ENCODE data around the gene DOCK1. TPM values are rescaled to one million over a fixed set of nuclear protein-coding genes. Genes with fewer than 3 reads are reported as not detected.

DOCK1 gene
- total and polyA plus RNA-seq, 7 experiments from 2014 or later: 0.11 to 1.2 (median 0.34) TPM; not detected in 2

DNA sequence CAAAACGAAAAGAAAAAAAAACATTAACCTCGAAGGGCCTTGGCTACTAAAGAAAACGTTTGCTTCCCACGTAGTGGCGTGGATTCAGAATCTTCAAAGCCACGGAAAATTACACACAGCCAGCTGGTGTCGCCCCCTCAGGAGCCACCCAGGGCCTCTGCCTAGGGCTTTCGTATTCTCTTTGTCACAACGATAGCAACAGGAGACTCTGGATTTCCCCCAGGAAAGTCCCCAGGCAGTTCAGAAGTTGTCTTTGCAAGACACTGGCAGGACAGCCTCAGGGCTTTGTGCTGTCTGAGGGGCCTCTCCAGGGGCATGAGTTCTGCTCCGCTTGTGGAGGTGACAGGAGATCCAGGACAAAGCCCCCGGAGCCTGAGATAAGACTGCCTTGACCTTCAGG is 441.4 kb downstream of the DOCK1 start:
- DNase-seq (no peak), ATAC-seq (no peak)
- Mint-ChIP-seq H3K27ac (no peak overlapping the region), H3K36me3 (no peaks in the 10 kb centered on the region), H3K4me3 (no peak overlapping the region), H3K9me3 (no peaks in the 10 kb centered on the region), H3K27me3 (peaks cover 0 to 18% (median 11%) of the 10 kb centered on the region in 5 donors), H3K4me1 (no peaks in the 10 kb centered on the region)
- ChIA-PET CTCF (no interaction called here), POLR2A (no interaction called here)
- no peaks in the 10 kb centered on the region for H3K36me3 ChIP-seq (ENCODE audit: control insufficient read depth in 2 of 3, insufficient read depth in 3 of 3, low read length in 3 of 3)
- H3K4me3 ChIP-seq (ENCODE audit: low read length): no peak overlapping the region
- no peak overlapping the region for H3K27ac ChIP-seq (ENCODE audit: low read depth, low read length)
- no peaks in the 10 kb centered on the region for H3K4me1 ChIP-seq (ENCODE audit: control insufficient read depth in 2 of 2, insufficient read depth in 2 of 2, low read length in 2 of 2)
- intact Hi-C loops (cut with micrococcal nuclease): no loop called here
- no peaks in the 10 kb centered on the region for H3K9me3 ChIP-seq (ENCODE audit: control insufficient read depth in 2 of 3, low read length in 3 of 3)
- no peaks in the 10 kb centered on the region for H3K27me3 ChIP-seq (ENCODE audit: control insufficient read depth in 2 of 2, insufficient read depth in 2 of 2, low read length in 2 of 2)

DNA sequence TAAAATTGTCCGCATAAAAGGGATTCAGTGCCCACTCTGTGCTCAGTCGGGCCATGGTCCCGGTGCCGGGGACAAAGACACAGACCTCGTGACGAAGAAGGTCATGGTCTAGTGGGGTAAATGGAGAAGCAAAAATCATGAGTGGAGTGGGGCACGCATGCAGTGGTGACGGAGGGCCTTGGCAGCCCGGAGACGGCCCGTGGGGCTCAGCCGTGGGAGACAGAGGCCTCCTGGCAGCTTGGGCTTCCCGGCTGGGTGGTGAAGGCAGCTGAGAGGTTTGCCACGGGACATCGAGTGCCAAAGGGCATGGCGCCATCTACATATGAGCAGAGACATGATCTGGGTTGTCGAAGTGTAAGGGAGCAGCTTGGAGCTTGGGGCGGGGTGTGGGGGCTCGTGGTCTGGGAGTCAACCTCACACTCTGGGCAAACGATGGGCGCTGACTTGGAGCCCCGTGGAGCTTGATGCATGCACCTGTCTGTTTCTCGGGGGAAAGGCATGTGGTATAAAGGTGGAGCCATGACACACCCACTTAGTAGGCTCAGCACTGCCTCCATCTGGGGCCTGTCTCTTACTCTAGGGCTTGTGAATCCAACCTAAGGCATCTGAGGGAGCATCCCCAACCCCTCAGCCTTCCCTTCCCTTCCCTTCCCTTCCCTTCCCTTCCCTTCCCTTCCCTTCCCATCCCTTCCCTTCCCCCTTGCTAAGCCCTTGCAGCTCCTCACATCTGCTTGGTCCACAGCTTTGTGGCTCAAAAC is 442.2 kb downstream of the DOCK1 start:
- Histone ChIP-seq H3K27ac (ENCODE audit: low read depth, low read length) (no peak overlapping the region), H3K27me3 (ENCODE audit: control insufficient read depth in 2 of 2, insufficient read depth in 2 of 2, low read length in 2 of 2) (no peaks in the 10 kb centered on the region), H3K4me3 (ENCODE audit: low read length) (no peak overlapping the region), H3K9me3 (ENCODE audit: control insufficient read depth in 2 of 3, low read length in 3 of 3) (no peaks in the 10 kb centered on the region), H3K4me1 (ENCODE audit: control insufficient read depth in 2 of 2, insufficient read depth in 2 of 2, low read length in 2 of 2) (no peaks in the 10 kb centered on the region), H3K36me3 (ENCODE audit: control insufficient read depth in 2 of 3, insufficient read depth in 3 of 3, low read length in 3 of 3) (no peaks in the 10 kb centered on the region)
- CTCF ChIA-PET: no interaction called here
- DNase-seq: no peak
- no peak for ATAC-seq
- intact Hi-C loops (cut with micrococcal nuclease): no loop called here
- Mint-ChIP-seq H3K27ac (no peak overlapping the region), H3K9me3 (no peaks in the 10 kb centered on the region), H3K4me1 (no peaks in the 10 kb centered on the region), H3K4me3 (no peak overlapping the region), H3K36me3 (no peaks in the 10 kb centered on the region), H3K27me3 (peaks cover 0 to 18% (median 8%) of the 10 kb centered on the region in 5 donors)
- POLR2A ChIA-PET: no interaction called here

DNA sequence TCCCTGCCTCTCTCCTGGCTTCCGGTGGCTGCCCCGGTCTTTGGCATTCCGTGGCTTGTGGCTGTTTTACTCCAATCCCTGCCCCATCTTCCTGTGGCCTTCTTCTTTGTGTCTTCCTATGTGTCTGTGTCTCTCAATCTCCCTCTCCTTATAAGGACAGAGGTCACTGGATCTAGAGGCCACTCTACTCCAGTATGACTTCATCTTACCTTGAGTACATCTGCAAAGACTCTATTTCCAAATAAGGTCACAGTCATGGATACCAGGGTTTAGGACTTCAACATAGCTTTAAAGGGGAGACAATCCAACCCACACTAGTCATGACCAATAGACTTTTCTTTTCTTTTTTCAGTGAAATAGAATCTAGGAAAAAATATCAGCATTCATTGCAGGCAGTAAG is 444.5 kb downstream of the DOCK1 start:
- no peaks in the 10 kb centered on the region for H3K9me3 Mint-ChIP-seq
- peaks cover 0 to 19% (median 8%) of the 10 kb centered on the region in 5 donors for H3K27me3 Mint-ChIP-seq
- H3K27ac ChIP-seq (ENCODE audit: low read depth, low read length): no peak overlapping the region
- no peaks in the 10 kb centered on the region for H3K36me3 Mint-ChIP-seq
- intact Hi-C loops (cut with micrococcal nuclease): loop anchor here (10.0 kb wide), 1 partner anchor 105 kb away; no protein-coding TSS in a partner anchor
- no peak overlapping the region for H3K4me3 Mint-ChIP-seq
- no peak overlapping the region for H3K4me3 ChIP-seq (ENCODE audit: low read length)
- ATAC-seq (no peak), DNase-seq (no peak)
- ChIA-PET CTCF (no interaction called here), POLR2A (no interaction called here)
- H3K4me1 Mint-ChIP-seq: no peaks in the 10 kb centered on the region
- H3K36me3 ChIP-seq (ENCODE audit: control insufficient read depth in 2 of 3, insufficient read depth in 3 of 3, low read length in 3 of 3): no peaks in the 10 kb centered on the region
- H3K9me3 ChIP-seq (ENCODE audit: control insufficient read depth in 2 of 3, low read length in 3 of 3): no peaks in the 10 kb centered on the region
- H3K4me1 ChIP-seq (ENCODE audit: control insufficient read depth in 2 of 2, insufficient read depth in 2 of 2, low read length in 2 of 2): no peaks in the 10 kb centered on the region
- H3K27ac Mint-ChIP-seq: no peak overlapping the region
- H3K27me3 ChIP-seq (ENCODE audit: control insufficient read depth in 2 of 2, insufficient read depth in 2 of 2, low read length in 2 of 2): no peaks in the 10 kb centered on the region

DNA sequence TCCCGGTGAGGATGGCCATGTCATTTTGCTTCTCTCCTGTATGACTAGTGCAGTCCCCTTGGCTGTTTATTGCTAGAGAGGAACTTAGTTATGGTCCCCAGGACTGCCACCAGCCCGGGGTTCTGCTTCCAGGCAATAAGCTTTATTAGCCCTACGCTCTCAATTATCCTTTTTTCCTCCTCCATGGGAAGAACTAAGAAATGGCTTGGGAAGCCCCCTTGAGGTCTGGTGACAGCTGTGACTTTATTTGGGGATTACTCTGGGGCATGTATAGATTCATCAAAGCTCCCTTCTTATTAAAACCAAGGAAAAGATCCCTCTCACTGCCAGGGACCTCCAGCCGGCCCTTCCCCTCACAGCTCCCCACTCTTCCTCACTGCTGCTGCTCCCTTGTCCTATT is 446.3 kb downstream of the DOCK1 start:
- Mint-ChIP-seq H3K4me1 (no peaks in the 10 kb centered on the region), H3K4me3 (no peak overlapping the region), H3K36me3 (no peaks in the 10 kb centered on the region), H3K27me3 (peaks cover 0 to 19% (median 8%) of the 10 kb centered on the region in 5 donors), H3K9me3 (no peaks in the 10 kb centered on the region), H3K27ac (no peak overlapping the region)
- Histone ChIP-seq H3K4me3 (ENCODE audit: low read length) (no peak overlapping the region), H3K27ac (ENCODE audit: low read depth, low read length) (no peak overlapping the region), H3K9me3 (ENCODE audit: control insufficient read depth in 2 of 3, low read length in 3 of 3) (no peaks in the 10 kb centered on the region), H3K36me3 (ENCODE audit: control insufficient read depth in 2 of 3, insufficient read depth in 3 of 3, low read length in 3 of 3) (no peaks in the 10 kb centered on the region), H3K4me1 (ENCODE audit: control insufficient read depth in 2 of 2, insufficient read depth in 2 of 2, low read length in 2 of 2) (no peaks in the 10 kb centered on the region), H3K27me3 (ENCODE audit: control insufficient read depth in 2 of 2, insufficient read depth in 2 of 2, low read length in 2 of 2) (no peaks in the 10 kb centered on the region)
- DNase-seq (no peak), ATAC-seq (no peak)
- POLR2A ChIA-PET: no interaction called here
- CTCF ChIA-PET: no interaction called here
- intact Hi-C loops (cut with micrococcal nuclease): loop anchor here (10.0 kb wide), 1 partner anchor 107 kb away; no protein-coding TSS in a partner anchor

DNA sequence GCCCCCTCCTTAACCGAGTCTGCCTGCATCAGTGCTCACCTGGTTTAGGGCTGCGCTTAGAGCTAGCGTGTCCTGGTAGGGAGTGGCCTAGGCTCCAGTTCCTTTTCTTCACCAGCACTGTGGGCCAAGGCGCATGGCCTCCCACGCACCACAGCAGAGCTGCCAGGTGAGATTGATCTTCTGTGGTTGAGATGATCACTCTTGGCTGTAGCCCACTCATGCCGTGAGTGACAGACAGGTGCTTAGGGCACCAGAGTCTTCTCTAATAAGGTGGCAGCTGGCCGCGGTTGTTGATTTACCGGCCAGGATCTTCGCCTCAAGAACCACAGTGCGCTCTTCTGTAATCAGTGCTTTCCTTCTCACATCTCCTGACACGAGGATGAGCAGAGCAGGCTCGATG is 448.3 kb downstream of the DOCK1 start:
- Histone ChIP-seq H3K9me3 (ENCODE audit: control insufficient read depth in 2 of 3, low read length in 3 of 3) (no peaks in the 10 kb centered on the region), H3K27ac (ENCODE audit: low read depth, low read length) (no peak overlapping the region), H3K27me3 (ENCODE audit: control insufficient read depth in 2 of 2, insufficient read depth in 2 of 2, low read length in 2 of 2) (no peaks in the 10 kb centered on the region), H3K4me3 (ENCODE audit: low read length) (no peak overlapping the region), H3K4me1 (ENCODE audit: control insufficient read depth in 2 of 2, insufficient read depth in 2 of 2, low read length in 2 of 2) (no peaks in the 10 kb centered on the region), H3K36me3 (ENCODE audit: control insufficient read depth in 2 of 3, insufficient read depth in 3 of 3, low read length in 3 of 3) (no peaks in the 10 kb centered on the region)
- no peak for DNase-seq
- no peak overlapping the region for H3K27ac Mint-ChIP-seq
- no peak overlapping the region for H3K4me3 Mint-ChIP-seq
- no peaks in the 10 kb centered on the region for H3K9me3 Mint-ChIP-seq
- no peak for ATAC-seq
- H3K27me3 Mint-ChIP-seq: peaks cover 0 to 19% (median 8%) of the 10 kb centered on the region in 5 donors
- POLR2A ChIA-PET: no interaction called here
- CTCF ChIA-PET: interaction anchor here (0.8 kb wide), 1 partner anchor 110 kb away, joined by 3 read pairs; no protein-coding TSS in a partner anchor
- no peaks in the 10 kb centered on the region for H3K36me3 Mint-ChIP-seq
- no peaks in the 10 kb centered on the region for H3K4me1 Mint-ChIP-seq
- intact Hi-C loops (cut with micrococcal nuclease): loop anchor here (10.0 kb wide), 1 partner anchor 109 kb away; no protein-coding TSS in a partner anchor

DNA sequence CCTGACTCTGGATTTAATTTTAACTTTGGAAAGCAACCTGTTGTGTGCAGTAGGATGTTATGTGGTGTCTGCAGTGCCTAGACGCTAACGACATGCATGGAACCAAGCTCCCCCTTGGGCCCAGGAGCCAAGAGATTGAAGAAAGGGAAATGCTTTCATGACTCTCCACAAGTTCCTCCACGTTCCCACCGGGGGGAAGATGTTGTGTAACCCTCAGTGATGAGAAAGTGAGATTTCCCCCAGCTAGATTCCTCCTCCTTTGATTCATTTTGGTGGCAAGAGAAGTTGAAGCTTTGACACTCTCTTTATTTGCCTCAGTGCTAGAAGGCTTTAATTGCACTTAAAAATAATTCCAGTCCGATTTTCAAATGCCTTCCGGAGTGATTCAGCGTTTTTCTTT is 449.0 kb downstream of the DOCK1 start:
- H3K4me1 ChIP-seq (ENCODE audit: control insufficient read depth in 2 of 2, insufficient read depth in 2 of 2, low read length in 2 of 2): no peaks in the 10 kb centered on the region
- no peak for ATAC-seq
- intact Hi-C loops (cut with micrococcal nuclease): loop anchor here (10.0 kb wide), 1 partner anchor 109 kb away; no protein-coding TSS in a partner anchor

DNA sequence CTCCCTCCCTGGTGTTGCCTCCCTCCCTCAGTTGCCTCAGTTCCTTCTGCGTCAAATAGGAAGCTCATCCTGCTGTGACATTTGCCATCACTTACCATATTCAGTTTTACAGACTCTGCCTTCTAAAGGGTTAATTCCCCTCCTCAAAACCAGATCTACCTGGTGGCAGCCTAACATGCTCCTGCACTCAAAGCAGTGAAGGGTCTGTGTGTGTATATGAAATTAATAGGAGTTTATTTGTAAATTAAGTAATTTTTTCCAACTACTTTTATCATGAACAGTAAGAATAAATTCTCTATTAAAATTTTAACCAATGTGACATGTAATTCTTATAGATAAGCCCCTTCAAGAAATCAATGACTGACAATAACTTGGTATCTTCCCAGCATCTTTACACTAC is 449.8 kb downstream of the DOCK1 start:
- no peaks in the 10 kb centered on the region for H3K9me3 Mint-ChIP-seq
- no peaks in the 10 kb centered on the region for H3K27me3 ChIP-seq (ENCODE audit: control insufficient read depth in 2 of 2, insufficient read depth in 2 of 2, low read length in 2 of 2)
- H3K36me3 ChIP-seq (ENCODE audit: control insufficient read depth in 2 of 3, insufficient read depth in 3 of 3, low read length in 3 of 3): no peaks in the 10 kb centered on the region
- peaks cover 0 to 15% (median 0%) of the 10 kb centered on the region in 5 donors for H3K27me3 Mint-ChIP-seq
- intact Hi-C loops (cut with micrococcal nuclease): loop anchor here (10.0 kb wide), 1 partner anchor 110 kb away; no protein-coding TSS in a partner anchor
- no peak overlapping the region for H3K4me3 Mint-ChIP-seq
- H3K4me1 Mint-ChIP-seq: no peaks in the 10 kb centered on the region
- DNase-seq (no peak), ATAC-seq (no peak)
- no peaks in the 10 kb centered on the region for H3K36me3 Mint-ChIP-seq
- CTCF ChIA-PET: no interaction called here
- no peaks in the 10 kb centered on the region for H3K9me3 ChIP-seq (ENCODE audit: control insufficient read depth in 2 of 3, low read length in 3 of 3)
- H3K4me3 ChIP-seq (ENCODE audit: low read length): no peak overlapping the region
- POLR2A ChIA-PET: no interaction called here
- H3K27ac ChIP-seq (ENCODE audit: low read depth, low read length): no peak overlapping the region
- no peak overlapping the region for H3K27ac Mint-ChIP-seq
- no peaks in the 10 kb centered on the region for H3K4me1 ChIP-seq (ENCODE audit: control insufficient read depth in 2 of 2, insufficient read depth in 2 of 2, low read length in 2 of 2)

More for the DNA sequence above, 449.0 kb downstream of the DOCK1 start:
- H3K27me3 Mint-ChIP-seq: peaks cover 0 to 19% (median 6%) of the 10 kb centered on the region in 5 donors
- no peak overlapping the region for H3K27ac ChIP-seq (ENCODE audit: low read depth, low read length)
- no peaks in the 10 kb centered on the region for H3K27me3 ChIP-seq (ENCODE audit: control insufficient read depth in 2 of 2, insufficient read depth in 2 of 2, low read length in 2 of 2)
- no peak for DNase-seq
- H3K9me3 ChIP-seq (ENCODE audit: control insufficient read depth in 2 of 3, low read length in 3 of 3): no peaks in the 10 kb centered on the region
- ChIA-PET POLR2A (no interaction called here), CTCF (interaction anchor here (0.8 kb wide), 1 partner anchor 111 kb away, joined by 3 read pairs; no protein-coding TSS in a partner anchor)
- H3K36me3 ChIP-seq (ENCODE audit: control insufficient read depth in 2 of 3, insufficient read depth in 3 of 3, low read length in 3 of 3): no peaks in the 10 kb centered on the region
- H3K4me3 Mint-ChIP-seq: no peak overlapping the region
- no peak overlapping the region for H3K4me3 ChIP-seq (ENCODE audit: low read length)
- no peaks in the 10 kb centered on the region for H3K36me3 Mint-ChIP-seq
- H3K27ac Mint-ChIP-seq: no peak overlapping the region
- H3K4me1 Mint-ChIP-seq: no peaks in the 10 kb centered on the region
- no peaks in the 10 kb centered on the region for H3K9me3 Mint-ChIP-seq
